Measurements from ENCODE around the gene STX18.

- TF ChIP-seq EZH2 (IDR thresholded peaks at IDR 0.05; ENCODE audit: insufficient read depth, low read length) (no peak), CTCF (IDR thresholded peaks at IDR 0.05; ENCODE audit: insufficient read depth, low read depth, low read length) (no peak)
Observed at GRCh38 chr4:4477796-4478195, 64.1 kb downstream of the STX18 start.

Measured in astrocyte (in vitro differentiated cells and primary cell).